NCI-H2196 (cell line): ENCODE data around the gene LHPP.

ENCODE experiments used
- DNase-seq: peaks from one replicate; lab custom pipeline; 2025; ENCODE audit not compliant: unreplicated experiment; lab: John Stamatoyannopoulos, UW

LHPP gene

DNA sequence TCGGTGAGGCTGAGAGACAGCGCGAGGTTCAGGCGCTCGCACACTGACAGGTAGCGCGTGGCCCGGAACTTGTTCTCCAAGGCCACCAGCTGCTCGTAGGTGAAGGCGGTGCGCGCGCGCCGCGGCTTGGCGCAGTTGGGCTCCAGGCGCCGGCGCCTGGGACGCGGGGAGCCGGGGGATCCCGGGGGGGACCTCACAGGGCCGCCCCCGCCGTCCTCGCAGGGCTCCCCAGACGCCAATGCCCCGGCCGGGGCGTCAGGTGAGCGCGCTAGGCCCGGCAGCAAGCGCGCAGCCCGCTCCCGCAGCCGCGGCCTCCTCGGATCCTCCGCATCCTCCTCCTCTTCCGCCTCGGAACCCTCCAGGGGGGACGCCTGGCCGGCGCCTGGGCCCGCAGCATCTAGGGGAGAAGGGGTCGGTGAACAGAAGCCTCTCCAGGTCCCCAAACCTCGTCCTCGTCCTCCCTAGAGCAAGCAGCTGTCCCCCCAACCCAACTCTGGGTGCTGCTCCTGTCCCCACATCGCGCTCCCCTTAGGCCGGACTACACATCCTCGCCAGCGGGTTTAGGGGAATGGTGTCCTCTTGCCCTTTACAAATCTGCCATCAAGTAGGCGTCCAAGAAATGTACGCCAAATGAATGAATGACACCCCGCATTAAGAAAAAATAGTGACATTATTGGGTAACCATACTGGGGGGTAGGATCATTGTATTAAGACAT, 13.7 kb upstream of the LHPP start:
- DNase-seq: no peak

DNA sequence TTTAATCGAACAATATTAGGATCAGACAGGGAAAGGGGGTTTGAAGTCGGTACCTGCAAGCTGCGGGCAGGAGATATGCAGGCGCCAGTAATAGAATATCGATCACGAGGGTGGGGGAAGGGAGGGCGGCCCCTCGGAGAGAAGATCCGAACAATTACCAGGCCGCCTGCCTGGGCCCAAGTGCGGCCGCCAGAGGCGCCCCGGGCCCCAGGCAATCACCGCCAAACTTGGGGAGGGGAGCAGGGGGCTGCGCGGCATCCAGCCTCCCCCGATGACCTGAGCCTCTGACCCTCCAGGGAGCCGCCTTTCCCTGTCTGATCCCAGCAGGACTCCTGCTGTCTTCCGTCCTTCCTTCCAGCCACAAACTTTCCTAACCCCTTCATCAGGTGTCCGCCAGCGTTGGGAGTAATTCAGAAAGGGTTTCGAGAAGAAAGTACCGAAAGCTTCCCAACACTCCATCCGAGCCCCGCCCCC, 12.9 kb upstream of the LHPP start:
- DNase-seq: no peak

DNA sequence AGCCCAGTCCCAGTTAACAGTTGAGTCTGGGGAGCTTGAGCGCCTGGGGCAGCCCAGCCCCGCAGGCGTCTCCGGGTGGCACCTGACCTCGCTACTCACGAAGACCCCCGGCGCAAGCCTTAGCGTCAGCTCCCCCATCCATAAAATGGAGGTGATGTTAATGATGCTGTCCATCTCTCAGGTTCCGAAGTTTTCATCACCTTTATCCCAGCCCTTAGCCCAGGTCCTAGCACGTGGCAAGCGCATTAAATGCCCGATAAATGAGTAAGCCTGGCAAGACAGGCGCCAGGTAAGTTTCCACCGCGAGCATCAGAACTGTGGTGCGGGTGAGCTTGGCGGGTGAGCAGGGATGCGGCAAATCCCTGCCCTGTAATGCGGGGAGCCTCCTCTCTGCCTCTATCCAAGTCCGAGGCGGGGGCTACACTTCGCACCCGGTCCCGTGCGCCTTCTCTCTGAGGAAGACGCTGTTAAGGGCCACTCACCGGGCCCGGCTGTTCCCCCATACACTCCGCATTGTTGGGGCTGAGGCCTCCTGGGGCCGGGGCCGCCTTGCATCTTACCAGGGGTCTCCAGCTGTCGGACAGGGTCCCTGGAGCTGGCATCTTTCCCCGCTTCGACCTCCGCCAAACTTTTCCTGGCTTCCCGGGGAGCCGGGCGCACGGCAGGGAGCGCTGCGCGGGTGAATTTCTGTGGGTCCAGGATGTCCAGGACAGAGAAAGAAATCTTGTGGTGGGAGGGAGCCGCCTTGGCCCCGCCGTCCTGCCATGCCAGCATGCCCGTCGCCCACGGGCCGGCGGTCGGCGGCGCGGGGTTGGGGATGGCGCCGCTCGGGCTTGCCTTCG, 12.2 kb upstream of the LHPP start:
- no peak for DNase-seq

DNA sequence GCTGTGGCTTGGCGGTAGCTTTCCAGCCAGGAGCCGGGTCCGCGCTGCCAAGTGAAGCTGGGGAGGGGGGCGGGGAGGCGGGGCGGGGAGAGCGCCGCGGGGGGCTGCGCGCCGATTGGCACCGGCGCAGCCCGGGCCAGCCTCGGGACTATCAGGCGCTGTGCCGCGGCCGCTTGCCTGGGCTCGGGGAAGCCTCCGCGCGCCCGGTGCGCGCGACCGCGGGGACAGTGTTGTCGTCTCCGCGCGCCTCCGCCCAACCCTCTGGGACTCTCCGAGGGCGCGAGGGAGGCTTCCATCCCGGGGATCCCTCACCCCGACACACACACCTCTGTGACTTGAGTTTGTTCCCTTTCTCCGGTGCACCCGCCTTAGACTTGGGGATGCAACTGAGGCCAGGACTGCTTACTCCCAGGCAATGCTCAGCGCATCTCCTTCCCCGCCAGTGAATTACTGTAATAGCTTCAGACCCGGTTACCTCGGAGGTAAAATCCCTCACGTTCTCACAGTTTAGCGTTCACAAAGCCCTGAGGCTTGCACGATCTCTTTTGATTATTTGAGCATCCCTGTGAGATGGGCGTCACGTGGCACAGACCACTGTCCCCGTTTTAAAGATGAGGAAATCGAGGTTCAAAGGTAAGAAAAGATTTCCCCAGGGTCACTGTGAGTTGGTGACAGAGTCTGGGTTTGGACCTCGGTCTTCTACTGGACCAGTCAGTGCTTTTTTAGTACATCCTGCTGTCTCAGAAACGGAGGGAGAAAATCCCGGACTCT, 11.4 kb upstream of the LHPP start, which contains the start of gene NKX1-2:
TSS of gene NKX1-2 (minus strand) at position 24 of the 771 bp plus-strand sequence. CDS start 92 bp downstream, outside the sequence.
- DNase-seq: peak; percentile 59

- no peak for DNase-seq
These were observed 10.9 kb upstream of the LHPP start for GRCh38 chr10:124450783-124451057.

- no peak for DNase-seq
These were observed 10.3 kb upstream of the LHPP start for GRCh38 chr10:124451276-124451675.

GRCh38 chr10:124453960-124454610, 7.5 kb upstream of the LHPP start:
- no peak for DNase-seq

DNA sequence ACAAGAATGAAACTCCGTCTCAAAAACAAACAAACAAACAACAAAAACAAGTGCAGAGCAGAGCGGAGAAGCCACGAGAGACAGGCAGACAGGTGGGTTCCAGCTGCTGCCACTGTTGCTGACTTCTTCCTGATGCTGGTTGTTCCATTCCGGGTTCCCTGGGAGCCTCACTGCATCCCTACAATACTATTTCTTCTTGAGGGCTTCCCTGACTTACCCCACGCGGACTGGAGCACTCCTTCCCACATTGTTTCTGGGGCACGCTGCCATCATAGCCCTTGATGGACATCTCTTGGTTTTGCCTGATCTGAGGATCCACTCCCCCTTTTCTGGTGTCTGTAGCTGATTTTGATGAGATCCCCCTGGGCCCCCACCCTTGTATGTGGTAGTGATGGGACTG, 6.2 kb upstream of the LHPP start:
- no peak for DNase-seq

DNA sequence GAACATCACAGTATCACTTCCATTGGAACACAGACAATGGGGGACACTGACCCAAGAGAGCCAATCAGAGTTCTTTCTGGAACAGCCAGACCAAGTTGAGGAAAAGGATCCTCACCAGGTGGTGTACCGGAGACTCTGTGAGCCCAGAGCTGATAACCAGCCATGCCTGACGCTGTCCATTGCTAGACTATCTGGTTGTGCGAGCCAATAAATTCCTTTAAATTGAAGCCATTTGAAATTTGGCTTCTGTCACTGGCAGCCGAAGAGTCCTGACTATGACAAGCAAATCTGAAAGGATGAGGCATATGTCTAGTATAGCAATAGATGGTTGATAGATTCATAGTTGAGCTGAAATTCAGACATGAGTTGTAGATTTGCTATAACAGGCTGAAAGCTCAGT, 3.1 kb upstream of the LHPP start:
- DNase-seq: no peak

GRCh38 chr10:124458889-124459288, 2.7 kb upstream of the LHPP start:
- DNase-seq: no peak

DNA sequence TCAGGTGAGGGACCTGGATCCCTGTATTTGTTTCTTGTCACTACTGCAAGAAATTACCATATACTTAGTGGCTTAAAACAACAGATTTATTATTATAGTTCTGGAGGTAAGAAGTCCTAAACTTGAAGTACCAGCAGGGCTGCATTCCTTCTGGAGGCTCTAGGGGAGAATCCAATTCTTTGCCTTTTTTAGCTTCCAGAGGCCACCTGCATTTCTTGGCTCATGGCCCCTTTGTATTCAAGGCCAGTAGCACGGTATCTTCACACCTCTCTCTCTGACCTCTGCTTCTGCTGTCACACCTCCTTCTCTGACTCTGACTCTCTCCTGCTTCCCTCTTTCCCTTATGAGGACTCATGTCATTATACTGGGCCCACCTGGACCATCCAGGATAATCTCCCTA, 2.2 kb upstream of the LHPP start:
- DNase-seq: no peak

- no peak for DNase-seq
These were observed 1.5 kb upstream of the LHPP start for GRCh38 chr10:124460144-124460543.

- DNase-seq: no peak
These were observed 699 bp downstream of the LHPP start for GRCh38 chr10:124462348-124462695.

DNA sequence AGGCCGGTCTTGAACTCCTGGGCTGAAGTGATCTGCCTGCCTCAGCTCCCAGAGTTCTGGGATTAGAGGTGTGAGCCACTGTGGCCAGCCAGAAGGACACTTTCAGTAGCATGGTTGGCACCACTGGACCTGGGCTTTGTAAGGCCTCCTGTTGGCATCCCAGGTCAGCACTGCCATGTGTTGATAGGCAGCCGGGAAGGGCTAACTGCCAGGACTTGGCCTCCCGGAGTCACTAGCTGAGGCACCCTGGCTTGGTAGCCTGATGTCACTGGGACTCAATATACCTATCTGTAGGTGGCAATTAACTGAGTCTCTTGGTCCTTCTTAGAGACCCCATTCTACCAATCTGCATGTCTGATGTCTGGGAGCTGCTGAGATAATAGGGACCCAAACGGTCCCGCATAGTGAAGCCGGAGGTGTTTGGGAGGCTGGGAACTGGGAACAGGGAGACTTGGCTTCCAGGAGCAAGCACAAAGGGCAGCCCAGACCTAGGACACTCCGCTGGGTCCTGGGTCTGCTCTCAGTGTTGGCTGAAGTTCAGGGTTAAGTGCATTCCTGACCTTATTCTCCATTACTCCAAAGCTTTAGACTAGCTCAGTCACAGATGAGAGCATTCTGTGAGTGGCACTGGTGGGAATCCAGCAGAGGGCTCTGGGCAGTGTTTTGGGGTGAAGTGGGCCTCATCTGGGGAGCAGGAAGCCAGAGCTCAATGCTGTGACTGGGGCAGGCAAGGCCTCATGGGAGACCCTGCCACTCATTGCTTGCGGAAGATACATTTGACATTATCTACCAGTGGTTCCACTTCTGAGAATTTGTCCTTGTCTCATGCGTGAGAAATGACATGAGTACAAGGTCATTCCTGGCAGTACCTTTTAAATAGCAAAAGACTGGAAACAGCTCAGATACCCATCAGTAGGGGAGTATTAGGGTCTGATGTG, 2.7 kb downstream of the LHPP start:
- no peak for DNase-seq

- no peak for DNase-seq
These were observed 3.6 kb downstream of the LHPP start for GRCh38 chr10:124465003-124465776.

DNA sequence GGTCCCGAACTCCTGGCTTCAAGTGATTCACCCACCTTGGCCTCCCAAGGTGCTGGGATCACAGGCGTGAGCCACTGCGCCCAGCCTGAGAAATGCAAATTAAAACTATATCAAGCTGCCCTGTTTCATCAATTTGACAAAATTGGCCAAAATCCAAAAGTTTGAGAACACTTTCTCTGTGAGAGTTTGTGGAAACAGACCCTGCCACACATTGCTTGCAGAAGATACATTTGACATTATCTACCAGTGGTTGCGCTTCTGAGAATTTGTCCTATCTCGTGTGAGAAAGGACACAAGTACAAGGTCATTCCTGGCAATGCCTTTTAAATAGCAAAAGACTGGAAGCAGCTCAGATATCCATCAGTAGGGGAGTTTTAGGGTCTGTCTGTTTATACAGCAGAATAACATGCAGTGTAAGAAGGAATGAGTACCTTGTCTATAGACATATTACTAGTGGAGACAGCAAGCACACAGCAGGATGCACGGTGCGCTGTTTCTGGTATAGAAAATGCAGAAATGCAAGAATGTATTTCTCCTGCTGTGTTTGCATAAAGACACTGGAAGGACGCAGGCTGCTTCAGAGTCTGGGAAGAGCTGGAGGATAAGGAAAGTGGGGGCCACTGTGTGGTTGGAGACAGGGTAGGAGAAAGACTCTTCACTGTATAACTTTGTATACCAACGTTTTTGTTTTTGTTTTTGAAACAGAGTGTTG, 4.3 kb downstream of the LHPP start:
- DNase-seq: no peak

GRCh38 chr10:124467165-124467564, 5.5 kb downstream of the LHPP start:
- no peak for DNase-seq

- DNase-seq: no peak
These were observed 7.0 kb downstream of the LHPP start for GRCh38 chr10:124468624-124469023.

GRCh38 chr10:124469956-124470484, 8.4 kb downstream of the LHPP start:
- no peak for DNase-seq
